Esophagus muscularis mucosa (tissue), 4 donors: ENCODE results near the gene PTBP1. TPM values are rescaled to one million over a fixed set of nuclear protein-coding genes. Genes with fewer than 3 reads are reported as not detected.
"Not testable (repeated sequence)": the region's sequence is repeated elsewhere in the genome, so short reads cannot be mapped to it uniquely, and the experiment has no call there.

Experiments used
- DNase-seq: peaks from one replicate; pipeline ENCODE4 v3.0.0-alpha.2; 2017; ENCODE audit errors: extremely low spot score
- H3K27ac ChIP-seq, 4 donors: fragments of 200-600 bp; sonication (generic); replicated peaks in 1 of 4; 1 replicate in 3 of 4; 2 replicates in 1 of 4; pipeline ENCODE4 v1.5.1; 2016 to 2019; ENCODE audit warnings: mild to moderate bottlenecking in 1 of 4
- H3K27me3 ChIP-seq, 4 donors: fragments of 200-600 bp; sonication (generic); one replicate each; pipeline versions ENCODE4 v1.5.1 to v1.6.0; 2016 to 2019
- H3K36me3 ChIP-seq, 4 donors: fragments of 200-600 bp; sonication (generic); one replicate each; pipeline ENCODE4 v1.5.1; 2016 to 2019
- H3K4me1 ChIP-seq, 4 donors: fragments of 200-600 bp; sonication (generic); one replicate each; pipeline ENCODE4 v1.5.1; 2016 to 2019
- H3K4me3 ChIP-seq, 4 donors: fragments of 200-600 bp; sonication (generic); 1 replicate in 2 of 4; 2 replicates in 2 of 4; pipeline ENCODE4 v1.5.1; 2016 to 2019; ENCODE audit warnings: mild to moderate bottlenecking in 4 of 4, moderate library complexity in 1 of 4
- H3K9me3 ChIP-seq, 4 donors: fragments of 200-600 bp; sonication (generic); 1 replicate in 3 of 4; 2 replicates in 1 of 4; pipeline ENCODE4 v1.5.1; 2016 to 2019
- EP300 ChIP-seq: sonication (generic); formaldehyde crosslinking; IDR thresholded peaks from one replicate; pipeline ENCODE4 v1.6.1; 2017; ENCODE audit warnings: antibody characterized with exemption
- POLR2A ChIP-seq: fragments of 450-650 bp; IDR thresholded peaks from one replicate; pipeline ENCODE4 v1.6.1; 2017; ENCODE audit warnings: antibody characterized with exemption, moderate library complexity, mild to moderate bottlenecking, low read depth
- POLR2AphosphoS5 ChIP-seq, 2 donors: sonication (generic); formaldehyde crosslinking; IDR thresholded peaks; one replicate each; pipeline ENCODE4 v1.6.1; 2017; ENCODE audit warnings: antibody characterized with exemption in 2 of 2
- WGBS: methylation state at CpG from one replicate; pipeline ENCODE4 v1.1.5; 2018; 5-methylcytosine and 5-hydroxymethylcytosine counted together
- intact Hi-C: fragments of 100-400 bp; cut with DNase I; formaldehyde crosslinking; loops from one replicate; pipeline ENCODE4 v1.15.1; 2023
- total RNA-seq, 4 donors: library from RNA; depleted of rRNA; stranded (reverse); fragments of >200 nt; gene quantifications; one replicate each; pipeline versions ENCODE4 v1.1.0 to v1.2.1, GENCODE V29; 2016
- TF ChIP-seq, protein P1 (sequence below), 3 experiments: fragments of 200-600 bp in 2 of 3; fragments of 450-650 bp in 1 of 3; sonication (generic) in 2 of 3; IDR thresholded peaks; one replicate each; pipeline ENCODE4 v1.5.1; 2017 to 2019; ENCODE audit warnings: antibody characterized with exemption in 3 of 3, mild to moderate bottlenecking in 2 of 3, moderate library complexity in 1 of 3

The PTBP1 gene
- total RNA-seq, 4 donors from 2014 or later, result 76.8 to 110 (median 95.3) TPM

DNA sequence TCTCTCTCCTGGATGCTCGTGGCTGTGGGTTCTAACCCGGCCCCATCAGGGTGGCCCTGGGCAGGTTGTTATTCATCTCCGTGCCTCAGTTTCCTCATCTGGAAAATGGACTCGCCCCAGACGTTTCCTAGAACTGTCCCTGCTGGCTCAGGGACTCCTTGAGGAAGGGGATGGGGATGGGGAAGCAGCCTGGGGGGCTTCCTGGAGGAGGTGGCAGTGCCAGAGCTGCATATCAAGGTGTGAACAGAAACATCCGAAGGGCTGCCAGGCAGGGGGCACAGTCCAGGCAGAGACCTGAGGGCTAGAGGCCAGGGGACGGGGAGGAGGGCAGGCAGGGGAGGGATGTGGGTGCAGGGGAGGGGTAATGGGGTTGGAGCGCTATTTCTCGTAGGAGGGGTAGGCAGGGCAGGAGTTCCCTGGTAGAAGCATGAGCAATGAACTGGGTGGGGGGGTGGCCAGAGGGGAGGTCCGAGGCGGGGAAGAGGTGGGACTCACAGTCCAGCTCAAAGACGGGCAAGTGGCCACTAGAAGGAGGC, 51.2 kb downstream of the PTBP1 start:
- intact Hi-C loops, result no loop called here
- Histone ChIP-seq H3K9me3 (no peaks in the 10 kb centered on the region), H3K4me1 (peaks cover 17 to 56% (median 51%) of the 10 kb centered on the region in 4 donors), H3K27ac (peak overlapping the region; percentile 27 to 65 (median 40)), H3K27me3 (peaks cover 0 to 74% (median 33%) of the 10 kb centered on the region in 4 donors), H3K36me3 (no peaks in the 10 kb centered on the region), H3K4me3 (no peak overlapping the region)
- no peak for DNase-seq
- WGBS, result 48% methylated on average over 11 of the region's 12 CpGs
- no peak for TF ChIP-seq POLR2AphosphoS5 (IDR thresholded peaks at IDR 0.05)
- TF ChIP-seq POLR2A, result no peak
- TF ChIP-seq, protein P1, sequence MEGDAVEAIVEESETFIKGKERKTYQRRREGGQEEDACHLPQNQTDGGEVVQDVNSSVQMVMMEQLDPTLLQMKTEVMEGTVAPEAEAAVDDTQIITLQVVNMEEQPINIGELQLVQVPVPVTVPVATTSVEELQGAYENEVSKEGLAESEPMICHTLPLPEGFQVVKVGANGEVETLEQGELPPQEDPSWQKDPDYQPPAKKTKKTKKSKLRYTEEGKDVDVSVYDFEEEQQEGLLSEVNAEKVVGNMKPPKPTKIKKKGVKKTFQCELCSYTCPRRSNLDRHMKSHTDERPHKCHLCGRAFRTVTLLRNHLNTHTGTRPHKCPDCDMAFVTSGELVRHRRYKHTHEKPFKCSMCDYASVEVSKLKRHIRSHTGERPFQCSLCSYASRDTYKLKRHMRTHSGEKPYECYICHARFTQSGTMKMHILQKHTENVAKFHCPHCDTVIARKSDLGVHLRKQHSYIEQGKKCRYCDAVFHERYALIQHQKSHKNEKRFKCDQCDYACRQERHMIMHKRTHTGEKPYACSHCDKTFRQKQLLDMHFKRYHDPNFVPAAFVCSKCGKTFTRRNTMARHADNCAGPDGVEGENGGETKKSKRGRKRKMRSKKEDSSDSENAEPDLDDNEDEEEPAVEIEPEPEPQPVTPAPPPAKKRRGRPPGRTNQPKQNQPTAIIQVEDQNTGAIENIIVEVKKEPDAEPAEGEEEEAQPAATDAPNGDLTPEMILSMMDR (IDR thresholded peaks at IDR 0.05), result no peak
- no peak for TF ChIP-seq EP300

DNA sequence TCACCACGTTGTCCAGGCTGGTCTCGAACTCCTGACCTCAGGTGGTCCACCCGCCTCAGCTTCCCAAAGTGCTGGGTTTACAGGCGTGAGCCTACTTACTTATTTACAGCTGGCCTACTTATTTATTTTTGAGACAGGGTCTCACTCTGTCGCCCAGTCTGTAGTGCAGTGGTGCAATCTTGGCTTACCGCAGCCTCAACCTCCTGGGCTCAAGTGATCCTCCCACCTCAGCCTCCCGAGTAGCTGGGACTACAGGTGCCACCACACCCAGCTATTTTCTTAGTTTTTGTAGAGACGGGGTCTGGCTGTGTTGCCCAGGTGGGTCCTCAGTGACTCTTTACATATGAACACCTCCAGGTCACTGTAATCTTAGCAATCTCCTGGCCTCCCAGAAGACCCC, 51.9 kb downstream of the PTBP1 start:
- H3K9me3 ChIP-seq, H3K4me3 ChIP-seq, DNase-seq, intact Hi-C loops, H3K36me3 ChIP-seq: not testable (repeated sequence)
- Histone ChIP-seq H3K4me1 (peaks cover 13 to 49% (median 44%) of the 10 kb centered on the region in 4 donors), H3K27ac (peak overlapping the region in 2 of 4 donors; percentile 26 to 65), H3K27me3 (peaks cover 0 to 72% (median 27%) of the 10 kb centered on the region in 4 donors)
- WGBS, result 74% methylated on average over 6 of the region's 8 CpGs

GRCh38 chr19:850221-850978, 53.1 kb downstream of the PTBP1 start:
- 39% methylated on average over 12 of the region's 28 CpGs for WGBS
- peak overlapping the region; percentile 76 to 86 (median 80) for H3K27ac ChIP-seq
- intact Hi-C loops, result no loop called here
- H3K9me3 ChIP-seq, result no peaks in the 10 kb centered on the region
- peak overlapping the region; percentile 32 to 36 (median 34) for H3K4me3 ChIP-seq
- DNase-seq, result peak; percentile 98
- peaks cover 0 to 69% (median 22%) of the 10 kb centered on the region in 4 donors for H3K27me3 ChIP-seq
- TF ChIP-seq POLR2AphosphoS5 (IDR thresholded peaks at IDR 0.05) (peak; percentile 86 to 90), EP300 (peak; percentile 85), POLR2A (no peak)
- TF ChIP-seq, protein P1 (IDR thresholded peaks at IDR 0.05), result no peak
- H3K36me3 ChIP-seq, result no peaks in the 10 kb centered on the region
- peaks cover 13 to 45% (median 44%) of the 10 kb centered on the region in 4 donors for H3K4me1 ChIP-seq

- intact Hi-C loops, result no loop called here
- no peak for DNase-seq
- no peak for TF ChIP-seq POLR2A
- TF ChIP-seq, protein P1 (IDR thresholded peaks at IDR 0.05), result no peak
- no peak for TF ChIP-seq POLR2AphosphoS5 (IDR thresholded peaks at IDR 0.05)
- no peaks in the 10 kb centered on the region for H3K9me3 ChIP-seq
- peaks cover 13 to 45% (median 44%) of the 10 kb centered on the region in 4 donors for H3K4me1 ChIP-seq
- H3K27me3 ChIP-seq, result peaks cover 0 to 69% (median 18%) of the 10 kb centered on the region in 4 donors
- H3K27ac ChIP-seq, result peak overlapping the region; percentile 76 to 86 (median 80)
- WGBS, result 20% methylated on average over 6 of the region's 13 CpGs
- H3K4me3 ChIP-seq, result peak overlapping the region; percentile 32 to 36 (median 34)
- no peaks in the 10 kb centered on the region for H3K36me3 ChIP-seq
These were observed 53.7 kb downstream of the PTBP1 start for GRCh38 chr19:850979-851335.
